HL-60 (cell line): ENCODE measurements around the gene APAF1.
A peak's percentile ranks its signal among the peaks of the same experiment; 100 is the strongest.
"Not testable (repeated sequence)": the region's sequence is repeated elsewhere in the genome, so short reads cannot be mapped to it uniquely, and the experiment has no call there.

Experiments used
- DNase-seq, 2 experiments: peaks; one replicate each; pipeline ENCODE4 v3.0.0-alpha.2; 2010 to 2020; ENCODE audit warnings: low read depth in 1 of 2, low spot score in 1 of 2
- H3K27ac ChIP-seq: fragments of 250-450 bp; sonication (Bioruptor Pico); replicated peaks from 2 replicates; pipeline ENCODE4 v1.5.1; 2020; ENCODE audit warnings: mild to moderate bottlenecking, moderate library complexity
- H3K27me3 ChIP-seq: fragments of 250-450 bp; sonication (Bioruptor Pico); 2 replicates; pipeline ENCODE4 v1.5.1; 2021; ENCODE audit warnings: mild to moderate bottlenecking, moderate library complexity; ENCODE audit not compliant: insufficient read depth, poor library complexity, severe bottlenecking
- H3K4me3 ChIP-seq: replicated peaks from 2 replicates; pipeline ENCODE4 v1.5.1; 2011; ENCODE audit warnings: mild to moderate bottlenecking, control low read depth, low read length; ENCODE audit not compliant: insufficient read depth
- CTCF ChIP-seq: IDR thresholded peaks from one replicate; pipeline ENCODE4 v1.5.1; 2011; ENCODE audit warnings: low read length, control low read depth, inconsistent platforms; ENCODE audit not compliant: insufficient read depth
- GABPA ChIP-seq: IDR thresholded peaks from 2 replicates; pipeline ENCODE4 v1.6.1; 2012; ENCODE audit warnings: low read depth
- POLR2AphosphoS5 ChIP-seq: IDR thresholded peaks from 2 replicates; pipeline ENCODE4 v1.6.1; 2012; ENCODE audit warnings: low read depth
- SPI1 ChIP-seq: IDR thresholded peaks from 2 replicates; pipeline ENCODE4 v1.6.1; 2012; ENCODE audit warnings: low read depth, mild to moderate bottlenecking, borderline replicate concordance
- long read RNA-seq: library from polyadenylated mRNA; unstranded; transcript quantifications from one replicate; pipeline ENCODE4 v2.0.0, GENCODE V29; 2020
- TF ChIP-seq, protein P1 (sequence below): IDR thresholded peaks from 2 replicates; pipeline ENCODE4 v1.6.1; 2012; ENCODE audit warnings: low read depth; ENCODE audit not compliant: insufficient replicate concordance

APAF1 gene, protein sequence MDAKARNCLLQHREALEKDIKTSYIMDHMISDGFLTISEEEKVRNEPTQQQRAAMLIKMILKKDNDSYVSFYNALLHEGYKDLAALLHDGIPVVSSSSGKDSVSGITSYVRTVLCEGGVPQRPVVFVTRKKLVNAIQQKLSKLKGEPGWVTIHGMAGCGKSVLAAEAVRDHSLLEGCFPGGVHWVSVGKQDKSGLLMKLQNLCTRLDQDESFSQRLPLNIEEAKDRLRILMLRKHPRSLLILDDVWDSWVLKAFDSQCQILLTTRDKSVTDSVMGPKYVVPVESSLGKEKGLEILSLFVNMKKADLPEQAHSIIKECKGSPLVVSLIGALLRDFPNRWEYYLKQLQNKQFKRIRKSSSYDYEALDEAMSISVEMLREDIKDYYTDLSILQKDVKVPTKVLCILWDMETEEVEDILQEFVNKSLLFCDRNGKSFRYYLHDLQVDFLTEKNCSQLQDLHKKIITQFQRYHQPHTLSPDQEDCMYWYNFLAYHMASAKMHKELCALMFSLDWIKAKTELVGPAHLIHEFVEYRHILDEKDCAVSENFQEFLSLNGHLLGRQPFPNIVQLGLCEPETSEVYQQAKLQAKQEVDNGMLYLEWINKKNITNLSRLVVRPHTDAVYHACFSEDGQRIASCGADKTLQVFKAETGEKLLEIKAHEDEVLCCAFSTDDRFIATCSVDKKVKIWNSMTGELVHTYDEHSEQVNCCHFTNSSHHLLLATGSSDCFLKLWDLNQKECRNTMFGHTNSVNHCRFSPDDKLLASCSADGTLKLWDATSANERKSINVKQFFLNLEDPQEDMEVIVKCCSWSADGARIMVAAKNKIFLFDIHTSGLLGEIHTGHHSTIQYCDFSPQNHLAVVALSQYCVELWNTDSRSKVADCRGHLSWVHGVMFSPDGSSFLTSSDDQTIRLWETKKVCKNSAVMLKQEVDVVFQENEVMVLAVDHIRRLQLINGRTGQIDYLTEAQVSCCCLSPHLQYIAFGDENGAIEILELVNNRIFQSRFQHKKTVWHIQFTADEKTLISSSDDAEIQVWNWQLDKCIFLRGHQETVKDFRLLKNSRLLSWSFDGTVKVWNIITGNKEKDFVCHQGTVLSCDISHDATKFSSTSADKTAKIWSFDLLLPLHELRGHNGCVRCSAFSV (N-terminal part only)
- long read RNA-seq, full-length matches to known transcripts = 2 of 28 reads
- long read RNA-seq, partial matches to known transcripts = 20 of 28 reads
- long read RNA-seq, other reads (novel, unspliced or antisense) = 6 of 28 reads

- TF ChIP-seq CTCF = no peak
- no peak for TF ChIP-seq GABPA
- TF ChIP-seq POLR2AphosphoS5 = no peak; the same call in 1 of the 2 replicates
- TF ChIP-seq SPI1 = no peak; the same call in 1 of the 2 replicates
- TF ChIP-seq, protein P1, sequence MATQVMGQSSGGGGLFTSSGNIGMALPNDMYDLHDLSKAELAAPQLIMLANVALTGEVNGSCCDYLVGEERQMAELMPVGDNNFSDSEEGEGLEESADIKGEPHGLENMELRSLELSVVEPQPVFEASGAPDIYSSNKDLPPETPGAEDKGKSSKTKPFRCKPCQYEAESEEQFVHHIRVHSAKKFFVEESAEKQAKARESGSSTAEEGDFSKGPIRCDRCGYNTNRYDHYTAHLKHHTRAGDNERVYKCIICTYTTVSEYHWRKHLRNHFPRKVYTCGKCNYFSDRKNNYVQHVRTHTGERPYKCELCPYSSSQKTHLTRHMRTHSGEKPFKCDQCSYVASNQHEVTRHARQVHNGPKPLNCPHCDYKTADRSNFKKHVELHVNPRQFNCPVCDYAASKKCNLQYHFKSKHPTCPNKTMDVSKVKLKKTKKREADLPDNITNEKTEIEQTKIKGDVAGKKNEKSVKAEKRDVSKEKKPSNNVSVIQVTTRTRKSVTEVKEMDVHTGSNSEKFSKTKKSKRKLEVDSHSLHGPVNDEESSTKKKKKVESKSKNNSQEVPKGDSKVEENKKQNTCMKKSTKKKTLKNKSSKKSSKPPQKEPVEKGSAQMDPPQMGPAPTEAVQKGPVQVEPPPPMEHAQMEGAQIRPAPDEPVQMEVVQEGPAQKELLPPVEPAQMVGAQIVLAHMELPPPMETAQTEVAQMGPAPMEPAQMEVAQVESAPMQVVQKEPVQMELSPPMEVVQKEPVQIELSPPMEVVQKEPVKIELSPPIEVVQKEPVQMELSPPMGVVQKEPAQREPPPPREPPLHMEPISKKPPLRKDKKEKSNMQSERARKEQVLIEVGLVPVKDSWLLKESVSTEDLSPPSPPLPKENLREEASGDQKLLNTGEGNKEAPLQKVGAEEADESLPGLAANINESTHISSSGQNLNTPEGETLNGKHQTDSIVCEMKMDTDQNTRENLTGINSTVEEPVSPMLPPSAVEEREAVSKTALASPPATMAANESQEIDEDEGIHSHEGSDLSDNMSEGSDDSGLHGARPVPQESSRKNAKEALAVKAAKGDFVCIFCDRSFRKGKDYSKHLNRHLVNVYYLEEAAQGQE = no peak
- Histone ChIP-seq H3K4me3 (peak within 1 kb of the TSS; percentile 99), H3K27ac (peak within 1 kb of the TSS; percentile 86), H3K27me3 (no peaks in the 10 kb centered on the region)
- DNase-seq = peak; percentile 85 to 96
These were observed at the start of gene APAF1, which contains the start of gene IKBIP for GRCh38 chr12:98644712-98645571. Gene APAF1 (plus strand): TSS chr12:98645290. CDS start chr12:98648360, 3,070 bp downstream. Gene IKBIP (minus strand): TSS chr12:98644788. CDS start chr12:98644701, 87 bp downstream.

GRCh38 chr12:98597313-98597712, 47.8 kb upstream of the APAF1 start:
- not testable (repeated sequence) for DNase-seq, H3K27me3 ChIP-seq, H3K4me3 ChIP-seq, H3K27ac ChIP-seq

GRCh38 chr12:98601924-98602323, 43.2 kb upstream of the APAF1 start:
- no peak for DNase-seq
- Histone ChIP-seq H3K27ac (no peak overlapping the region), H3K27me3 (no peaks in the 10 kb centered on the region), H3K4me3 (no peak overlapping the region)
- TF ChIP-seq SPI1 = no peak
- no peak for TF ChIP-seq POLR2AphosphoS5
- TF ChIP-seq, protein P1 = no peak
- TF ChIP-seq CTCF = no peak
- TF ChIP-seq GABPA = no peak
